WTC11 (cell line): ENCODE measurements around the gene TMCC1. TPM values are rescaled to one million over a fixed set of nuclear protein-coding genes. Genes with fewer than 3 reads are reported as not detected.
A peak's percentile ranks its signal among the peaks of the same experiment; 100 is the strongest.

Experiments
- ETV6 ChIP-seq: sonication (generic); formaldehyde crosslinking; IDR thresholded peaks from 2 replicates; pipeline ENCODE4 v1.8.1; 2022; ENCODE audit warnings: mild to moderate bottlenecking, missing genetic modification reagents
- FOXK1 ChIP-seq: sonication (generic); formaldehyde crosslinking; IDR thresholded peaks from 2 replicates; pipeline ENCODE4 v1.8.0; 2022; ENCODE audit warnings: mild to moderate bottlenecking, moderate library complexity, missing genetic modification reagents
- FOXP1 ChIP-seq: sonication (generic); formaldehyde crosslinking; IDR thresholded peaks from 2 replicates; pipeline ENCODE4 v1.8.0; 2022; ENCODE audit warnings: missing genetic modification reagents, mild to moderate bottlenecking, moderate library complexity, borderline replicate concordance
- MAX ChIP-seq: sonication (generic); formaldehyde crosslinking; IDR thresholded peaks from 2 replicates; pipeline ENCODE4 v1.8.0; 2022; ENCODE audit warnings: mild to moderate bottlenecking, missing genetic modification reagents
- MXD4 ChIP-seq: fragments of 250-450 bp; sonication (Bioruptor Pico); IDR thresholded peaks from 2 replicates; pipeline ENCODE4 v1.8.0; 2021; ENCODE audit warnings: mild to moderate bottlenecking, moderate library complexity, borderline replicate concordance
- MYBL2 ChIP-seq: sonication (generic); formaldehyde crosslinking; IDR thresholded peaks from 2 replicates; pipeline ENCODE4 v1.8.1; 2023; ENCODE audit warnings: mild to moderate bottlenecking, moderate library complexity, missing genetic modification reagents
- NFYB ChIP-seq: sonication (generic); formaldehyde crosslinking; conservative IDR thresholded peaks from 2 replicates; pipeline ENCODE4 v1.8.0; 2022; ENCODE audit warnings: low read depth, missing genetic modification reagents
- OVOL2 ChIP-seq: fragments of 250-450 bp; sonication (Bioruptor Pico); IDR thresholded peaks from 2 replicates; pipeline ENCODE4 v1.9.0; 2021; ENCODE audit warnings: mild to moderate bottlenecking, borderline replicate concordance
- PREB ChIP-seq: sonication (generic); formaldehyde crosslinking; IDR thresholded peaks from 2 replicates; pipeline ENCODE4 v1.8.1; 2022; ENCODE audit warnings: mild to moderate bottlenecking, missing genetic modification reagents, moderate library complexity, borderline replicate concordance
- SMAD4 ChIP-seq: sonication (generic); formaldehyde crosslinking; IDR thresholded peaks from 2 replicates; pipeline ENCODE4 v1.8.0; 2022; ENCODE audit warnings: mild to moderate bottlenecking, missing genetic modification reagents
- STAT6 ChIP-seq: sonication (generic); formaldehyde crosslinking; conservative IDR thresholded peaks from 2 replicates; pipeline ENCODE4 v1.8.1; 2023; ENCODE audit warnings: mild to moderate bottlenecking, low read depth, missing genetic modification reagents, moderate library complexity
- USF2 ChIP-seq: sonication (generic); formaldehyde crosslinking; IDR thresholded peaks from 2 replicates; pipeline ENCODE4 v1.8.1; 2023; ENCODE audit warnings: mild to moderate bottlenecking, missing genetic modification reagents, moderate library complexity
- ZNF138 ChIP-seq: sonication (generic); formaldehyde crosslinking; conservative IDR thresholded peaks from 2 replicates; pipeline ENCODE4 v1.8.1; 2022; ENCODE audit warnings: mild to moderate bottlenecking, moderate library complexity, missing genetic modification reagents
- ZNF232 ChIP-seq: sonication (generic); formaldehyde crosslinking; IDR thresholded peaks from 2 replicates; pipeline ENCODE4 v1.8.0; 2022; ENCODE audit warnings: mild to moderate bottlenecking, missing genetic modification reagents
- ZNF317 ChIP-seq: sonication (generic); formaldehyde crosslinking; IDR thresholded peaks from 2 replicates; pipeline ENCODE4 v1.8.1; 2023; ENCODE audit warnings: low read depth, mild to moderate bottlenecking, moderate library complexity, missing genetic modification reagents, borderline replicate concordance
- ZNF425 ChIP-seq: fragments of 250-450 bp; sonication (Bioruptor Pico); conservative IDR thresholded peaks from 2 replicates; pipeline ENCODE4 v1.9.0; 2021; ENCODE audit warnings: mild to moderate bottlenecking
- total RNA-seq: library from RNA; stranded (reverse); gene quantifications from 3 replicates; pipeline ENCODE4 v1.2.3, GENCODE V29; 2021
- TF ChIP-seq, protein P1 (sequence below): fragments of 200-600 bp; IDR thresholded peaks from 2 replicates; pipeline ENCODE4 v1.8.0; 2022; ENCODE audit warnings: antibody characterized with exemption
- TF ChIP-seq, protein P2 (sequence below): sonication (generic); formaldehyde crosslinking; IDR thresholded peaks from 2 replicates; pipeline ENCODE4 v1.8.1; 2022; ENCODE audit warnings: low read depth, mild to moderate bottlenecking, moderate library complexity, missing genetic modification reagents, borderline replicate concordance
- TF ChIP-seq, protein P3 (sequence below): fragments of 250-450 bp; sonication (Bioruptor Pico); IDR thresholded peaks from 2 replicates; pipeline ENCODE4 v1.9.0; 2021; ENCODE audit warnings: mild to moderate bottlenecking
- TF ChIP-seq, protein P4 (sequence below): sonication (generic); formaldehyde crosslinking; IDR thresholded peaks from 2 replicates; pipeline ENCODE4 v1.8.1; 2022; ENCODE audit warnings: missing genetic modification reagents, borderline replicate concordance
- TF ChIP-seq, protein P5 (sequence below): sonication (generic); formaldehyde crosslinking; IDR thresholded peaks from 2 replicates; pipeline ENCODE4 v1.8.0; 2023; ENCODE audit warnings: missing genetic modification reagents

TMCC1 gene
- total RNA-seq, 1 experiment from 2014 or later, result 29.3 TPM

GRCh38 chr3:129605203-129605921 lies 288.1 kb downstream of the TMCC1 start (continued):
- TF ChIP-seq, protein P1, sequence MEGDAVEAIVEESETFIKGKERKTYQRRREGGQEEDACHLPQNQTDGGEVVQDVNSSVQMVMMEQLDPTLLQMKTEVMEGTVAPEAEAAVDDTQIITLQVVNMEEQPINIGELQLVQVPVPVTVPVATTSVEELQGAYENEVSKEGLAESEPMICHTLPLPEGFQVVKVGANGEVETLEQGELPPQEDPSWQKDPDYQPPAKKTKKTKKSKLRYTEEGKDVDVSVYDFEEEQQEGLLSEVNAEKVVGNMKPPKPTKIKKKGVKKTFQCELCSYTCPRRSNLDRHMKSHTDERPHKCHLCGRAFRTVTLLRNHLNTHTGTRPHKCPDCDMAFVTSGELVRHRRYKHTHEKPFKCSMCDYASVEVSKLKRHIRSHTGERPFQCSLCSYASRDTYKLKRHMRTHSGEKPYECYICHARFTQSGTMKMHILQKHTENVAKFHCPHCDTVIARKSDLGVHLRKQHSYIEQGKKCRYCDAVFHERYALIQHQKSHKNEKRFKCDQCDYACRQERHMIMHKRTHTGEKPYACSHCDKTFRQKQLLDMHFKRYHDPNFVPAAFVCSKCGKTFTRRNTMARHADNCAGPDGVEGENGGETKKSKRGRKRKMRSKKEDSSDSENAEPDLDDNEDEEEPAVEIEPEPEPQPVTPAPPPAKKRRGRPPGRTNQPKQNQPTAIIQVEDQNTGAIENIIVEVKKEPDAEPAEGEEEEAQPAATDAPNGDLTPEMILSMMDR, result no peak
- peak; percentile 79; the same call in 1 of the 2 replicates for TF ChIP-seq FOXP1 (CRISPR knock-in tag)
- no peak for TF ChIP-seq SMAD4 (CRISPR knock-in tag)
- peak; percentile 67 for TF ChIP-seq MAX
- no peak for TF ChIP-seq PREB
- no peak for TF ChIP-seq NFYB (CRISPR knock-in tag)
- TF ChIP-seq FOXK1 (CRISPR knock-in tag), result 0 out of 2 replicates have a peak, but pooled peaks have one; percentile 35
- TF ChIP-seq, protein P2, sequence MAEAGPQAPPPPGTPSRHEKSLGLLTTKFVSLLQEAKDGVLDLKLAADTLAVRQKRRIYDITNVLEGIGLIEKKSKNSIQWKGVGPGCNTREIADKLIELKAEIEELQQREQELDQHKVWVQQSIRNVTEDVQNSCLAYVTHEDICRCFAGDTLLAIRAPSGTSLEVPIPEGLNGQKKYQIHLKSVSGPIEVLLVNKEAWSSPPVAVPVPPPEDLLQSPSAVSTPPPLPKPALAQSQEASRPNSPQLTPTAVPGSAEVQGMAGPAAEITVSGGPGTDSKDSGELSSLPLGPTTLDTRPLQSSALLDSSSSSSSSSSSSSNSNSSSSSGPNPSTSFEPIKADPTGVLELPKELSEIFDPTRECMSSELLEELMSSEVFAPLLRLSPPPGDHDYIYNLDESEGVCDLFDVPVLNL (CRISPR knock-in tag), result peak; percentile 10; the same call in 1 of the 2 replicates
- TF ChIP-seq ZNF317 (CRISPR knock-in tag), result no peak
- TF ChIP-seq, protein P3, sequence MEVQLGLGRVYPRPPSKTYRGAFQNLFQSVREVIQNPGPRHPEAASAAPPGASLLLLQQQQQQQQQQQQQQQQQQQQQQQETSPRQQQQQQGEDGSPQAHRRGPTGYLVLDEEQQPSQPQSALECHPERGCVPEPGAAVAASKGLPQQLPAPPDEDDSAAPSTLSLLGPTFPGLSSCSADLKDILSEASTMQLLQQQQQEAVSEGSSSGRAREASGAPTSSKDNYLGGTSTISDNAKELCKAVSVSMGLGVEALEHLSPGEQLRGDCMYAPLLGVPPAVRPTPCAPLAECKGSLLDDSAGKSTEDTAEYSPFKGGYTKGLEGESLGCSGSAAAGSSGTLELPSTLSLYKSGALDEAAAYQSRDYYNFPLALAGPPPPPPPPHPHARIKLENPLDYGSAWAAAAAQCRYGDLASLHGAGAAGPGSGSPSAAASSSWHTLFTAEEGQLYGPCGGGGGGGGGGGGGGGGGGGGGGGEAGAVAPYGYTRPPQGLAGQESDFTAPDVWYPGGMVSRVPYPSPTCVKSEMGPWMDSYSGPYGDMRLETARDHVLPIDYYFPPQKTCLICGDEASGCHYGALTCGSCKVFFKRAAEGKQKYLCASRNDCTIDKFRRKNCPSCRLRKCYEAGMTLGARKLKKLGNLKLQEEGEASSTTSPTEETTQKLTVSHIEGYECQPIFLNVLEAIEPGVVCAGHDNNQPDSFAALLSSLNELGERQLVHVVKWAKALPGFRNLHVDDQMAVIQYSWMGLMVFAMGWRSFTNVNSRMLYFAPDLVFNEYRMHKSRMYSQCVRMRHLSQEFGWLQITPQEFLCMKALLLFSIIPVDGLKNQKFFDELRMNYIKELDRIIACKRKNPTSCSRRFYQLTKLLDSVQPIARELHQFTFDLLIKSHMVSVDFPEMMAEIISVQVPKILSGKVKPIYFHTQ, result no peak
- TF ChIP-seq, protein P4, sequence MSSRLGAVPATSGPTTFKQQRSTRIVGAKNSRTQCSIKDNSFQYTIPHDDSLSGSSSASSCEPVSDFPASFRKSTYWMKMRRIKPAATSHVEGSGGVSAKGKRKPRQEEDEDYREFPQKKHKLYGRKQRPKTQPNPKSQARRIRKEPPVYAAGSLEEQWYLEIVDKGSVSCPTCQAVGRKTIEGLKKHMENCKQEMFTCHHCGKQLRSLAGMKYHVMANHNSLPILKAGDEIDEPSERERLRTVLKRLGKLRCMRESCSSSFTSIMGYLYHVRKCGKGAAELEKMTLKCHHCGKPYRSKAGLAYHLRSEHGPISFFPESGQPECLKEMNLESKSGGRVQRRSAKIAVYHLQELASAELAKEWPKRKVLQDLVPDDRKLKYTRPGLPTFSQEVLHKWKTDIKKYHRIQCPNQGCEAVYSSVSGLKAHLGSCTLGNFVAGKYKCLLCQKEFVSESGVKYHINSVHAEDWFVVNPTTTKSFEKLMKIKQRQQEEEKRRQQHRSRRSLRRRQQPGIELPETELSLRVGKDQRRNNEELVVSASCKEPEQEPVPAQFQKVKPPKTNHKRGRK (CRISPR knock-in tag), result no peak
- no peak for TF ChIP-seq ETV6 (CRISPR knock-in tag)
- no peak for TF ChIP-seq STAT6 (CRISPR knock-in tag)
- TF ChIP-seq MXD4 (CRISPR knock-in tag), result no peak
- TF ChIP-seq ZNF232 (CRISPR knock-in tag), result 0 out of 2 replicates have a peak, but pooled peaks have one; percentile 46
- no peak for TF ChIP-seq ZNF138
- no peak for TF ChIP-seq USF2 (CRISPR knock-in tag)
- no peak for TF ChIP-seq ZNF425 (CRISPR knock-in tag)
- TF ChIP-seq, protein P5, sequence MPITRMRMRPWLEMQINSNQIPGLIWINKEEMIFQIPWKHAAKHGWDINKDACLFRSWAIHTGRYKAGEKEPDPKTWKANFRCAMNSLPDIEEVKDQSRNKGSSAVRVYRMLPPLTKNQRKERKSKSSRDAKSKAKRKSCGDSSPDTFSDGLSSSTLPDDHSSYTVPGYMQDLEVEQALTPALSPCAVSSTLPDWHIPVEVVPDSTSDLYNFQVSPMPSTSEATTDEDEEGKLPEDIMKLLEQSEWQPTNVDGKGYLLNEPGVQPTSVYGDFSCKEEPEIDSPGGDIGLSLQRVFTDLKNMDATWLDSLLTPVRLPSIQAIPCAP (CRISPR knock-in tag), result 0 out of 2 replicates have a peak, but pooled peaks have one; percentile 56
- TF ChIP-seq OVOL2 (CRISPR knock-in tag), result no peak
- TF ChIP-seq MYBL2 (CRISPR knock-in tag), result no peak
